SU-DHL-6 (cell line): ENCODE results near the gene CXCR3.

Experiments
- CTCF ChIP-seq: fragments of 200-600 bp; sonication (generic); IDR thresholded peaks from one replicate; pipeline ENCODE4 v1.5.1; 2017; ENCODE audit warnings: antibody characterized with exemption, mild to moderate bottlenecking, low read length, moderate library complexity; ENCODE audit not compliant: insufficient read depth, poor library complexity, severe bottlenecking
- EZH2phosphoT487 ChIP-seq: fragments of 200-600 bp; sonication (generic), shearing (Covaris generic); conservative IDR thresholded peaks from 2 replicates; pipeline ENCODE4 v1.6.1; 2018; ENCODE audit warnings: mild to moderate bottlenecking, antibody characterized with exemption, low read length, moderate library complexity, mixed read lengths

GRCh38 chrX:71599965-71600364, 18.3 kb downstream of the CXCR3 start:
- TF ChIP-seq CTCF (no peak), EZH2phosphoT487 (no peak)
